Astrocyte of the spinal cord (primary cell): ENCODE measurements around the gene KRT79.

Source experiments
- DNase-seq: peaks from one replicate; pipeline ENCODE4 v3.0.0; 2011; ENCODE audit warnings: low read depth, low spot score
- H3K4me3 ChIP-seq: 2 replicates; pipeline ENCODE4 v1.5.1; 2011; ENCODE audit warnings: low read depth, mild to moderate bottlenecking, low read length, moderate library complexity
- in situ Hi-C: cut with HindIII; loops from 2 replicates; pipeline ENCODE4 v1.10.0; 2017; ENCODE audit warnings: low sequenced_read_pairs
- TF ChIP-seq, protein P1 (sequence below): IDR thresholded peaks from 2 replicates; pipeline ENCODE4 v1.5.1; 2012; ENCODE audit warnings: low read depth, mild to moderate bottlenecking, low read length, inconsistent platforms

The KRT79 gene

DNA sequence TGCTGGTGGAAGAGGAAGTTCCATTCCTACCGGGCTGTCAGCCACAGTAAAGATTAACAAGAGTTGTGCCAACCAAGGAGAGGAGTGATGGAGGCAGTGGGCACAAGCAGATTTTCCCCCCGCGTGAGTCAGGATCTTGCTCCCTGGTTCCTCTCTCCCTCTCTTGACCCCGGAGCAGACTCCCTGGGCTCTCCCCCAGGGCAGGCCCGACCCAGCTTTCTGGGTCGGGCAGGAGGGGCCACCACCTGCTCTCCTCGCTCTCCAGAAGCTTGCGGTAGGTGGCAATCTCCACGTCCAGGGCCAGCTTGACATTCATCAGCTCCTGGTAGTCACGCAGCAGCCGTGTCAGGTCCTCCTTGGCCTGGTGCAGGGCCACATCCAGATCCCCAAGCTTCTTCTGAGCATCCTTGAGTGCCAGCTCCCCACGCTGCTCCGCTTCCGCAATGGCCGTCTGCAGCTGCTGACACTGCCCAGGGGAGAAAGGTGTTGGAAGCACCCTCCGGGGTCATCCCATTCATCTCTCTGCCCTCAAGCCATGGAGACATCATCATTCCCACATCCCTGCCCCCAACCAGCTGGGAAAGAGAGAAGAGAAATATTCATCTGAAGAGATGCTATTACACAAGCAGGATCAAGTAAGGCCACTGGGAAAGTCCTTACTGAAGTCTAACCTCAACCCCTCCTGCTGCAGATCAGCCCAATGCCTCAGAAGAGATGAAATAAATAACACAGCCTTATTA, 11.2 kb downstream of the KRT79 start:
- TF ChIP-seq, protein P1, sequence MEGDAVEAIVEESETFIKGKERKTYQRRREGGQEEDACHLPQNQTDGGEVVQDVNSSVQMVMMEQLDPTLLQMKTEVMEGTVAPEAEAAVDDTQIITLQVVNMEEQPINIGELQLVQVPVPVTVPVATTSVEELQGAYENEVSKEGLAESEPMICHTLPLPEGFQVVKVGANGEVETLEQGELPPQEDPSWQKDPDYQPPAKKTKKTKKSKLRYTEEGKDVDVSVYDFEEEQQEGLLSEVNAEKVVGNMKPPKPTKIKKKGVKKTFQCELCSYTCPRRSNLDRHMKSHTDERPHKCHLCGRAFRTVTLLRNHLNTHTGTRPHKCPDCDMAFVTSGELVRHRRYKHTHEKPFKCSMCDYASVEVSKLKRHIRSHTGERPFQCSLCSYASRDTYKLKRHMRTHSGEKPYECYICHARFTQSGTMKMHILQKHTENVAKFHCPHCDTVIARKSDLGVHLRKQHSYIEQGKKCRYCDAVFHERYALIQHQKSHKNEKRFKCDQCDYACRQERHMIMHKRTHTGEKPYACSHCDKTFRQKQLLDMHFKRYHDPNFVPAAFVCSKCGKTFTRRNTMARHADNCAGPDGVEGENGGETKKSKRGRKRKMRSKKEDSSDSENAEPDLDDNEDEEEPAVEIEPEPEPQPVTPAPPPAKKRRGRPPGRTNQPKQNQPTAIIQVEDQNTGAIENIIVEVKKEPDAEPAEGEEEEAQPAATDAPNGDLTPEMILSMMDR, result no peak
- H3K4me3 ChIP-seq, result no peak overlapping the region
- in situ Hi-C loops, result no loop called here
- no peak for DNase-seq

DNA sequence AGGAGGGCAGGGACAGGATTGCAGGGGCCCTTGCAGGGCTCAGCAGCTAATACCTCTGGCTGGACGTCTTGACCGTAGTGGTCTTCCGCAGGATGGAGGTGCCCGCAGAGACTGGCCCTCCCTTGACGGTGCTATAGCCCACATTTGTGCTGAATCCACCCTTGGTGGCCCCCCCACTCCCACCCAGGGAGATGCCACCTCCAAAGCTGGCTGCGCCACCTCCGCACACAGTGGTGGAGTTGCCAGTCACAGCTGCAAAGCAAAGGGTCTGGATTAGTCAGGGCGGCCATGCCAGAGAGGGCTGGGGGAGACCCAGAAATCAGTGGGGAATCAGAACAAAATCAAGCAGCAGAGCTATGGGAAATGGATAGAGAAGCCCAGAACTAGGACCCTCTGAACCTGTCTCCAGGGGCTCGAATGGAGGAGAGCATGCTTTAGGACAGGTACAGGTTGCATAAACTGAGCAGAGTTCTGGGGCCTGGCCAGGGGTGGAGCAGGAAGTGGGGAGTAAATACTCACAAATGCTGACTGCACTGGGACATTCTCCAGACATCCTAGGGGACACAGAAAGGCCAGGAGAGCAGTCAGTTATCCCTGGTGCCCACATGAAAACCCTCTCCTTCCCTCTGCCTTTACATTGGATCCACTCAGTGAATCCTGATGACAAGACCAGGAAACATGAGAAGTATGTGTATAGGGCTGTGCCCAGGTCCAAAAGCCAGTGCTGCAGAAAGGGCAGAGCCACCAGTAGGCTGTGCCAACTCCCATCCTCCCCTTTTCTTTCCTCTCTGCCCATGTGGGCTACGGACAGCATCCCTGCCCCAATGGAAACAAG, 12.1 kb downstream of the KRT79 start:
- TF ChIP-seq, protein P1, result no peak
- in situ Hi-C loops, result no loop called here
- no peak overlapping the region for H3K4me3 ChIP-seq
- no peak for DNase-seq

DNA sequence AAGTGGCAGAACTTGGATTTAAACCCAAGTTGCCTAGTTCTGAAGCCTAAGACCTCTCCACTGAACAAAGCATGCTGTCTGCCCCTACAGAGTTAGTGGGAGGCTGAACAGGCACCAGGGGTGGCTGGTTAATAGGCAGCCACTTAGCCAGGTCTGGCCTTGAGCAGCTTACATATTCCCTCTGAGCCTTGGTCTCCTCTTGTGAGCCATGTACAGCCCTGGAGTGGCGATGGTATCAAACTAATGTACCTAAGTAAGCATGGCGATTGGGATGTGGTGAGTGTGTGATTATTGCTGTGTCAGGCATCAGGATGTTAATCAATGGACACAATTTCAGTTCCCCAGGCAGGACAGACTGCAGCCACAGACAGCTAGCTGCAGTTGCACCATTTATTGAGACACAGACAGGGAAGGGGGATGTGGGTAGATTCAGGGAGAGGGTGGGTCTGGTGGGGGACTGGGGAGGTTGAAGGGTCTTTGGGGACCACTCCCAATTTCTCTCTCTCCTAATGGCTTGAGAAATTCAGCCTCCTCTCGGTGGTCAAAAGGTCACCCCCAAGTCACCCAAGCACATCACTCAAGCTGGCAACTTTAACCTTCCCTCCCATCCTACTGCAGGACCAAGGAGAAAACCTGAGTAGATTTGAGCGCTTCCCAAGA, 12.9 kb downstream of the KRT79 start:
- in situ Hi-C loops, result no loop called here
- H3K4me3 ChIP-seq, result no peak overlapping the region
- TF ChIP-seq, protein P1, result no peak
- DNase-seq, result no peak

DNA sequence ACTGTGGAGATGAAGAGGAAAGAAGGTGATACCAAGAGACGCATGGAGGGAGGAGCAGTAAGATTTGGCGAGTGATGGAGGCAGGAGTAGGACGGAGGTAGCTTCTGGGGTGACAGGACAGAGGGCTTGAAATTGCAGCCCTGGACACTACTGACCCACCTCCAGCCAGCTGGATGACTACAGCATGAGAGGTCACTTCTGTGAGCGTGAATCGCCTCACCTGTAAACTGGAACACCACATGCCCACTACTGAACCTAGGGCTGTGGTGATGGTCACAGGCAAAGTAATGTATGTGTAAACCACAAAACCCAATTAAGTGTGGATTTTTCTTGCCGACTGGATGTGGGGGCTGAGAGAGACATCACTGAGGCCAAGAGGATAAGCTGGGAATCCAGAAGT, 13.6 kb downstream of the KRT79 start:
- in situ Hi-C loops, result no loop called here
- TF ChIP-seq, protein P1, result no peak

DNA sequence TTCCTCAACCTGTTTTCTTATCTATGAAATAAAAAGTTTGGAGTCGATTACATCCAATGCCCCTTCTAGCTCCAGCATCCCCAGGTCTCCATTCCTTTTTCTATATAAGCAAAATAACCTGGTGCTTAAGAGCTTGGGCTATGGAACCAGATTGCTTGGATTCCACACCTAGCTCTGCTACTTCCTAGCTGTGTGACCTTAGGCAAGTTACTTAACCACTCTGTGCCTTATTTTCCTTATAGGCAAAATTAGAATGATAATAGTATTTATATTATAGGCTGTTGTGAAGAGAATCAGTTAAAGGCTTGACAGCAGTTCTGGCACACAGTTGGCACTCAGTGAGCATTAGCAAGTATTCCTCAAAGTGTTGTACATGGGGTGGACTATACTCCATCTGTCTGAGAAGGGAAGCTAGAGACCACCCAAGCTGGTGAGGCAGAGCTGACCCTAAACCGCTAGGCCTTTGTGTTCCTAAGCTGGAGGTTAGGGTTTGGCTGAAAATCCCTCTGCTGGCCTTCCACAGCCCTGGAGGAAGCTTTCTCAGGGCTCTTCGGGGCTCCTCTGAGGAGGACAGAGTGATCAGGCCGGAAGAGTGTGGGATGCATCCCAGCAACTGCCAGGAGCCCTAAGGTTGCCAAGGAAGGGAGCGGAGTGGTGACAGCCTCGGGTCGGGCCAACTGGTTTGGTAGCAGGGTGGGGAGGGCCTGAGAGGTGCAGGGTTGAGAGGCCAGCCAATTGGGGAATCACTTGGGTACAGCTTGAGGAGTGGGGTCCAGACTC, 14.2 kb downstream of the KRT79 start:
- DNase-seq, result no peak
- TF ChIP-seq, protein P1, result no peak
- no peak overlapping the region for H3K4me3 ChIP-seq
- in situ Hi-C loops, result no loop called here

More for the DNA sequence above, 13.6 kb downstream of the KRT79 start:
- no peak for DNase-seq
- no peak overlapping the region for H3K4me3 ChIP-seq

DNA sequence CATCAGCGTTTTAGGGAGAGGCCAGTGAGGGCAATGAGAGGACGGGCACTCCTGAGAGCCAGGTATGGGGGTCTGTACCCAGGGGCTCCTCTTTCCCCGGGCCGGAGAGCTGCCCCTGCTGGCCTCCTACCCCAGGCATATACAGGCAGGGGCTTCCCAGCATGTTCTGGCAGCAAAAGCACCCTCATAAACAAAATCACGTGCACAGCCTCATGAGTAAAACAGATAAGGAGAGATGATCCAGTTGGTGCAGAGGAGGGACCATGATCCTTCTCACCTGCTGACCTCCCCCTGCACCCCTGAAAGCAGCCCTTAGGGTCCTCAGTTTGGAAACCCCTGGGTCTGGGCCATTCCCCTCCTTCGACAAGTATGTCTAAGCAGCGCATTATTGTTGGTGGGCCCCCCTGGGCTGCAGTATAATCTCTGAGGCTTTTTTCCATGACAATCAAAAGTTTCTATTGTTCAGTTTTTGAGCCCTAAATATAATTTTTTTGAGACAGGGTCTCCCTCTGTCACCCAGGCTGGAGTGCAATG, 15.2 kb downstream of the KRT79 start:
- in situ Hi-C loops, result no loop called here
- H3K4me3 ChIP-seq, result no peak overlapping the region
- DNase-seq, result no peak
- TF ChIP-seq, protein P1, result no peak
